ENCODE measurements around the gene PANK3. TPM values are rescaled to one million over a fixed set of nuclear protein-coding genes. Genes with fewer than 3 reads are reported as not detected.

PANK3 gene
- total RNA-seq, 3 donors from 2014 or later: 38.6 to 44.0 (median 41.6) TPM

DNA sequence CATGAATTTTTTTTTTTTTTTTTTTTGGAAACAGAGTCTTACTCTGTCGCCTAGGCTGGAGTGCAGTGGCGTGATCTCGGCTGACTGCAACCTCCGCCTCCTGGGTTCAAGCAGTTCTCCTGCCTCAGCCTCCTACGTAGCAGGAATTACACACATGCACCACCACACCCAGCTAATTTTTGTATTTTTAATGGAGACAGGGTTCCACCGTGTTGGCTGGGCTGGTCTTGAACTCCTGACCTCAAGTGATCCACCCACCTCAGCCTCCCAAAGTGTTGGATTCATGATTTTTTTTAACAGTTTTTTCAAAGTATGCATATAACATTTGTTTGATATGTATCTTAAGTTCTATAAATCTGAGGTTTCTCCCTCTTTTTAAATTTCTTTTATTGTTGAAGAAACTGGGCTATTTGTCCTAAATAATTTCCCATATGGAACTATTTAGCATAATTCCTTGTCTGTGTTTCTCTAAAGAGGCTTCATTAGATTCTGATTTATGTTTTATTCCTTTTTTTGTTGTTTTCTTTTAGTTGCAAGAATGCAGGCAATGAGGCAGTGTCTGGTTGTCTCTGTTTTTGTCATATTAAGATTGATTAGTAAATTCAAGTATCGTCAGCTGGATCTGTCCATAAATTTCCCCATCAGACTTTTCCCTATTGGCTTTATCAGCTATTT, 76.5 kb downstream of the PANK3 start:
- Mint-ChIP-seq H3K9me3 (no peaks in the 10 kb centered on the region), H3K4me3 (no peak overlapping the region), H3K4me1 (ENCODE audit: low read depth) (no peaks in the 10 kb centered on the region), H3K36me3 (ENCODE audit: insufficient read depth) (peaks cover 33% of the 10 kb centered on the region), H3K27me3 (ENCODE audit: low read depth) (no peaks in the 10 kb centered on the region)
- ATAC-seq (no peak), DNase-seq (no peak)

Other genes starting within 250 kb of the PANK3 start
- 100 to 1,000 TPM; 160 to 183 (median 168) TPM for gene RARS1, start 92.9 kb downstream of the PANK3 start, total RNA-seq
- gene FBLL1, start 50.1 kb downstream of the PANK3 start, total RNA-seq: under 1 TPM in 1 of 3 donors, not detected in 2; 0.15 TPM